GM18873 (cell line): Measurements from ENCODE around the gene NRN1L.
"Not testable (repeated sequence)": the region's sequence is repeated elsewhere in the genome, so short reads cannot be mapped to it uniquely, and the experiment has no call there.

Experiments used
- ATAC-seq: cut with Tn5 transposase; IDR thresholded peaks from one replicate; pipeline ENCODE4 v1.9.1; 2021; ENCODE audit warnings: mild to moderate bottlenecking, moderate library complexity, moderate number of reproducible peaks; ENCODE audit not compliant: unreplicated experiment, low FRiP score

Gene NRN1L

GRCh38 chr16:67860589-67861398 lies 23.9 kb upstream of the NRN1L start:
- no peak for ATAC-seq

- ATAC-seq: no peak
These were observed 22.8 kb upstream of the NRN1L start for GRCh38 chr16:67861877-67862276.

- no peak for ATAC-seq
These were observed 21.8 kb upstream of the NRN1L start for GRCh38 chr16:67862623-67863583.

GRCh38 chr16:67864044-67864443 lies 20.6 kb upstream of the NRN1L start:
- ATAC-seq: not testable (repeated sequence)

- ATAC-seq: no peak
These were observed 20.1 kb upstream of the NRN1L start for GRCh38 chr16:67864594-67864993.

- ATAC-seq: no peak
These were observed 19.4 kb upstream of the NRN1L start for GRCh38 chr16:67865318-67865717.

GRCh38 chr16:67868290-67868689 lies 16.4 kb upstream of the NRN1L start:
- no peak for ATAC-seq

- ATAC-seq: no peak
These were observed 15.0 kb upstream of the NRN1L start for GRCh38 chr16:67869653-67870052.

- ATAC-seq: no peak
These were observed 13.4 kb upstream of the NRN1L start for GRCh38 chr16:67871256-67871655.

- ATAC-seq: no peak
These were observed 12.5 kb upstream of the NRN1L start for GRCh38 chr16:67872131-67872630.

- ATAC-seq: peak; percentile 69
These were observed 11.9 kb upstream of the NRN1L start, which contains the start of gene EDC4 for GRCh38 chr16:67872631-67873434. TSS of gene EDC4 (plus strand) at chr16:67873052. CDS start at chr16:67873262, 210 bp downstream.

GRCh38 chr16:67873435-67874370 lies 11.0 kb upstream of the NRN1L start:
- no peak for ATAC-seq

GRCh38 chr16:67874372-67874771 lies 10.3 kb upstream of the NRN1L start:
- no peak for ATAC-seq

- ATAC-seq: no peak
These were observed 7.6 kb upstream of the NRN1L start for GRCh38 chr16:67877064-67877463.

- ATAC-seq: no peak
These were observed 6.5 kb upstream of the NRN1L start for GRCh38 chr16:67878232-67878631.

GRCh38 chr16:67878846-67879245 lies 5.8 kb upstream of the NRN1L start:
- no peak for ATAC-seq

- no peak for ATAC-seq
These were observed 5.2 kb upstream of the NRN1L start for GRCh38 chr16:67879462-67879861.

- no peak for ATAC-seq
These were observed 4.7 kb upstream of the NRN1L start for GRCh38 chr16:67879936-67880335.

- ATAC-seq: no peak
These were observed 4.1 kb upstream of the NRN1L start for GRCh38 chr16:67880584-67880983.
